Measurements from ENCODE around the gene C19orf44.

- TF ChIP-seq CTCF (IDR thresholded peaks at IDR 0.05): no peak
- no peak for TF ChIP-seq EP300 (IDR thresholded peaks at IDR 0.05)
- TF ChIP-seq POLR2A (IDR thresholded peaks at IDR 0.05): no peak
Measured at GRCh38 chr19:16506961-16507360, 10.8 kb downstream of the C19orf44 start.

All from ovary (tissue), 3 donors.